ENCODE results near the gene TRIP13. TPM values are rescaled to one million over a fixed set of nuclear protein-coding genes. Genes with fewer than 3 reads are reported as not detected.
A peak's percentile ranks its signal among the peaks of the same experiment; 100 is the strongest.

TRIP13 gene
- total RNA-seq, 6 experiments from 2014 or later: 0.15 to 3.2 (median 0.70) TPM

DNA sequence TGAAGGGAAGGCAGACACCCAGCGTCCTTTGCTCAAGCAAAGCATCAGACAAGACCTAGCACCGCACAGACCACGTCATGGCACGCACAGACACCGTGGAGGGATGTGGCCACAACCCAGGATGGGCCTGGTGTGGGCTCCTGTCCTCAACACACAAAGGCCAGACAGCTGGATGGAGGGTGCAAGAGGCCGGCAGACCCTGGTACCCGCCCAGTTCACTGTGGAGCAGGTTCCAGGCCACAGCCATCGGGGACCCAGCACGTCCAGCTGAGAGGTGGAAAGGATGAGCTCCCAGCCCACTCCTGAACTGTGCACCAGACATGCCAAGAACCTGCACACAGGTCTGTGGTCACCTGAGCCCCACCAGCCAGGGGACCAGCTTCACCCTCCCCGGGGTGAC, 26.9 kb upstream of the TRIP13 start:
- no peaks in the 10 kb centered on the region for H3K27me3 ChIP-seq
- intact Hi-C loops (cut with DNase I): no loop called here
- H3K9me3 ChIP-seq: no peaks in the 10 kb centered on the region
- DNase-seq (peak in 1 of 3 donors; percentile 52), ATAC-seq (no peak)
- 100% methylated on average over 3 of the region's 10 CpGs for whole genome bisulfite sequencing (ENCODE audit: insufficient coverage, low coverage, low lambda C conversion rate, missing lambda C conversion rate)
- peak overlapping the region in 1 of 3 donors; percentile 63 for H3K27ac ChIP-seq
- peaks cover 0 to 13% (median 0%) of the 10 kb centered on the region in 4 donors for H3K4me1 ChIP-seq
- no peak overlapping the region for H3K4me3 ChIP-seq
- TF ChIP-seq CTCF (IDR thresholded peaks at IDR 0.05) (no peak), POLR2A (IDR thresholded peaks at IDR 0.05) (no peak)
- H3K36me3 ChIP-seq: peaks cover 0 to 57% (median 14%) of the 10 kb centered on the region in 4 donors

DNA sequence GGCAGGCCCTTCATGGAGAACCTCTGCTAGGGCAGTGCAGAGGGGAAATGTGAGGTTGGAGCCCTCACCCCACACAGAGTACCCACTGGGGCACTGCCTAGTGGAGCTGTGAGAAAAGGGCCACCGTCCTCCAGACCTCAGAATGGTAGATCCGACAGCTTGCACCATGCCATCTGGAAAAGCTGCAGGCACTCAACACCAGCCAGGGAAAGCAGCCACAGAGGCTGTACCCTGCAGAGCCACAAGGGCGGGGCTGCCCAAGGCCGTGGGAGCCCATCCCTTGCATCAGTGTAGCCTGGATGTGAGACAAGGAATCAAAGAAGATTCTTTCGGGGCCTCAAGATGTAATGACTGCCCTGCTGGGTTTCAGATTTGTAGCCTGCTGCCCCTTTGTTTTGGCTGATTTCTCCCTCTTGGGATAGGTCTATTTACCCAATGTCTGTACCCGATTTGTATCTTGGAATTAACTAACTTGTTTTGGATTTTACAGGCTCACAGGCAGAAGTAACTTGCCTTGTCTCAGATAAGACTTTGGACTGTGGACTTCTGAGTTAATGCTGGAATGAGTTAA, 25.3 kb upstream of the TRIP13 start:
- TF ChIP-seq CTCF (IDR thresholded peaks at IDR 0.05) (no peak), POLR2A (IDR thresholded peaks at IDR 0.05) (no peak)
- Histone ChIP-seq H3K36me3 (peaks cover 0 to 71% (median 21%) of the 10 kb centered on the region in 4 donors), H3K4me3 (no peak overlapping the region), H3K27ac (no peak overlapping the region), H3K27me3 (no peaks in the 10 kb centered on the region), H3K4me1 (peaks cover 0 to 13% (median 0%) of the 10 kb centered on the region in 4 donors), H3K9me3 (no peaks in the 10 kb centered on the region)
- ATAC-seq: no peak
- peak in 1 of 3 donors; percentile 37 for DNase-seq
- WGBS (ENCODE audit: insufficient coverage, low coverage, low lambda C conversion rate, missing lambda C conversion rate): 68% methylated on average over 2 of the region's 6 CpGs
- intact Hi-C loops (cut with DNase I): no loop called here

DNA sequence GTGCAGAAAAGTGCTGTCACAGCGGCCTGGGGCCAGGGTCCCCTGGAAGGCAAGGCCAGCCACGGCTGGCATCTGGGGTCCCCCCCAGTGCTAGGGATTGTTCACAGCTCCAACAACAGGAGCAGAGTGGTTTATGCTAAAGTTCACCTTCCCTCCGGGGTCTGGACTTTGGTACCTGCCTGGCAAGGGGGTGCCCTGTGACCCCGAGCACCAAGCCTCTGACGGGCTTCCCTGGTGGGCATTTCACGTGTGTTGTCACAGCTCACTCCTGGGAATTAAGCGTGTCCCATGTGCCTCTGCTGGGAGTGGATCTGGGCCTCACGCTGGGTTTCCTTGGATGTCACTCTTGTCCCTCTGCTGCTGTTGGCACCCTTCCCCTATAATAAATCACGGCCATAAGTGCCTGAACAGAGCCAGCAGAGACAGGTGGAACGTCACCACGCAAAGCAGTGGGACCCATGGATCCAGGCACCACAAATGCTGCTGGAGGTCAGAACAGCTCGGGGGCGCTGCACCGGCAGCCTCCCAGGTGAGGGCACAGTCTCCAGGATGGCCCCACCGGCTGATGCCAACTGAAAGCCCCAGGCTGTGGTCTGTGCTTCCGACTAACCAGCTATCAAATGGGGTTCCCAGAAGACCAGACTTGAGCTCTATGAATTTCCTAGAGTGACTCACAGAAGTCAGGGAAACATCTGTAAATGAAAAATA, 24.1 kb upstream of the TRIP13 start:
- WGBS (ENCODE audit: insufficient coverage, low coverage, low lambda C conversion rate, missing lambda C conversion rate): 96% methylated on average over 4 of the region's 16 CpGs
- DNase-seq (peak in 1 of 3 donors; percentile 40), ATAC-seq (no peak)
- TF ChIP-seq CTCF (IDR thresholded peaks at IDR 0.05) (no peak), POLR2A (IDR thresholded peaks at IDR 0.05) (no peak)
- H3K36me3 ChIP-seq: peaks cover 0 to 67% (median 21%) of the 10 kb centered on the region in 4 donors
- H3K27ac ChIP-seq: no peak overlapping the region
- no peaks in the 10 kb centered on the region for H3K9me3 ChIP-seq
- H3K4me1 ChIP-seq: peaks cover 0 to 13% (median 0%) of the 10 kb centered on the region in 4 donors
- H3K4me3 ChIP-seq: no peak overlapping the region
- intact Hi-C loops (cut with DNase I): no loop called here
- H3K27me3 ChIP-seq: no peaks in the 10 kb centered on the region

GRCh38 chr5:870956-871355, 21.7 kb upstream of the TRIP13 start:
- intact Hi-C loops (cut with DNase I): no loop called here
- ATAC-seq: no peak
- peaks cover 0 to 67% (median 29%) of the 10 kb centered on the region in 4 donors for H3K36me3 ChIP-seq

More at GRCh38 chr5:870956-871355, 21.7 kb upstream of the TRIP13 start:
- TF ChIP-seq CTCF (IDR thresholded peaks at IDR 0.05) (no peak), POLR2A (IDR thresholded peaks at IDR 0.05) (no peak)
- H3K9me3 ChIP-seq: no peaks in the 10 kb centered on the region
- H3K4me3 ChIP-seq: no peak overlapping the region
- H3K27ac ChIP-seq: no peak overlapping the region
- WGBS (ENCODE audit: insufficient coverage, low coverage, low lambda C conversion rate, missing lambda C conversion rate): 90% methylated on average over 2 of the region's 5 CpGs
- peak in 1 of 3 donors; percentile 32 for DNase-seq
- no peaks in the 10 kb centered on the region for H3K27me3 ChIP-seq
- no peaks in the 10 kb centered on the region for H3K4me1 ChIP-seq

Measured in right lobe of liver (tissue), 6 donors.